Stimulated activated CD4-positive, alpha-beta T cell treated with anti-CD3 and anti-CD28 coated beads, Interleukin-1b, Interleukin-23, amount 100 ng/mL, for 24 hours (primary cell): ENCODE results near the gene TSPAN17.

Experiments used
- DNase-seq, 4 experiments: peaks; one replicate each; pipeline ENCODE4 v3.0.0-alpha.2; 2020; ENCODE audit warnings: low read depth in 4 of 4, low spot score in 1 of 4

The TSPAN17 gene

DNA sequence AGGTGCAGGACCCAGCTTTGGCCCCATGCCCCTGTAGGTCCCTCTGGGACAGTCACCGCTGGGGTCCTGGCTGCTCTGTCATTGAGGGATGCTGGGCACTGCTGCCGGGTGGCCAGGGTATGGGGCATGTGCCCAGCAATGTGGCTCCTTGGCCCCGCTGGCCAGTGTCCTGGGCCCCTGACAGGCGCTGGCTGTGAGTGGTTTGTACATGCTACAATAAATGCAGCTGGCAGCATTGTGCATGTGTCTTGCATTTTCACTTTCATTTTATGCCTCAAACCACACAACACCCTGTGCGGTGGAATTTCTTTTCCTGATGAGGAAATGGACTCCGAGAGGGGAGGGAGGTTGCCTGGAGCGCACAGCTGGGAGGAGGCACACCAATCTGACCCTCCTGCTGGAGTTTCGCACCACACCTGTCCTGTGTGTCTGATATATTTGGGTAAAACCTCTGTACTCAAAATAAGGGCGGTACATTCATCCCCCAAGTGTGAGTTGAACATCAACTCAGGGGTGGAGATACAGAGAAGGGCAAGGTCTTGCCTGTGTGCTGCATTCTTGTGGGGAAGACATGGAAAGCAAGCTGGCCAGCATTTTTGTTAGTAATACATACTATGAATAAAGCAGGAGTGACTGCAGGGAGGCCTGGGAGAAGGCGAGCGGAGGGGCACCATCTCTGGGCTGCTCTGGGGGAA is 11.7 kb downstream of the TSPAN17 start:
- DNase-seq, result no peak

DNA sequence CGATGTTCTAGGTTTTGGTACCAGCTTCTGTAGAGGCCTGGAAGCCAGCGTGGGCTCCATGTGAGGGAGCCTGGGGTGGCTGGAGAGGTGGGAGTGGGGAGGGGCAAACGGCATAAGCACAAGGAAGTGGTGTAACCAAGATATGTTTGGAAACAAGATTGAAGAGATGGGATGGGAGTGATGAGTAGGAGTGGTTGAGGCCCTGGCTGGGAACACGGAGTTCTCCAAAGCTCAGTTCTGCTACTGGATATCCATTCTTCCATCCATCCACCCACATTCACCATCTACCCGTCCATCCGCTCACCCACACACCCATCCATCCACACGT is 12.2 kb downstream of the TSPAN17 start:
- no peak for DNase-seq

DNA sequence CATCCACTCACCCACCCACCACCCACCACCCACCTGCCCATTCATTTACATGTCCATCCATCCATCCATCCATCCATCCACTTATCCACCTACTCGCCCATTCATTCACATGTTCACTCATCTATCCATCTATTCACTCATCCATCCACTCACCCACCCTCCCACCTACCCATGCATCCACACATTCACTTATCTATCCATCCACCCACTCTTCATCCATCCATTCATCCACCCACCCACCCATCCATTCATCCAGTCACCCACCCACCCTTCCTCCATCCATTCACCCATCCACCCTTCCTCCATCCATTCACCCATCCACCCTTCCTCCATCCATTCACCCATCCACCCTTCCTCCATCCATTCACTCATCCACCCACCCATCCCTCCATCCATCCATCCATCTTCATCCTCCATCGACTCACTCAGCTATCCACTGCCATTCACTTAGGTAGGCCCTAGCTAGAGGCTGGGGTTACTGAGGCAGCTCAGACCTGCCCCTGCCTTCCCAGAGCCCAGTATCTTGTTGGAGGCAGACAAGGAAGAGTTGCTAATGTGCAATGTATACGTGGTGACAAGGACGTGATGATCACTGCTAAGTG is 12.7 kb downstream of the TSPAN17 start:
- no peak for DNase-seq

DNA sequence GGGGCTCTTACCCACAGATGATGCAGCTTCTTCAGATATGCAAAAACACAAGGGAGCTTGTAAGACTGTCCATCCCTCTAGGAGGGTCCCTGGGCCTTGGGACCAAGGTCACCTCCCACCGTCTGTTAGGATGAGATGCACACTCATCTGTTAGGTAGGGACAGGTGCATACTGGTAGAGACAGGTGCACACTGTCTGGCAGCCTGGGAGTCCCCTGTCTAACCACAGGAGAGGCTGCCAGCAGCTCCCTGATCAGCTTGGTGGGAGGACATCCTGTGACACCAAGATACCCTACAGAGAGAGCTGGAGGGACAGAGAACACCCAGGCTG is 13.2 kb downstream of the TSPAN17 start:
- DNase-seq, result no peak

DNA sequence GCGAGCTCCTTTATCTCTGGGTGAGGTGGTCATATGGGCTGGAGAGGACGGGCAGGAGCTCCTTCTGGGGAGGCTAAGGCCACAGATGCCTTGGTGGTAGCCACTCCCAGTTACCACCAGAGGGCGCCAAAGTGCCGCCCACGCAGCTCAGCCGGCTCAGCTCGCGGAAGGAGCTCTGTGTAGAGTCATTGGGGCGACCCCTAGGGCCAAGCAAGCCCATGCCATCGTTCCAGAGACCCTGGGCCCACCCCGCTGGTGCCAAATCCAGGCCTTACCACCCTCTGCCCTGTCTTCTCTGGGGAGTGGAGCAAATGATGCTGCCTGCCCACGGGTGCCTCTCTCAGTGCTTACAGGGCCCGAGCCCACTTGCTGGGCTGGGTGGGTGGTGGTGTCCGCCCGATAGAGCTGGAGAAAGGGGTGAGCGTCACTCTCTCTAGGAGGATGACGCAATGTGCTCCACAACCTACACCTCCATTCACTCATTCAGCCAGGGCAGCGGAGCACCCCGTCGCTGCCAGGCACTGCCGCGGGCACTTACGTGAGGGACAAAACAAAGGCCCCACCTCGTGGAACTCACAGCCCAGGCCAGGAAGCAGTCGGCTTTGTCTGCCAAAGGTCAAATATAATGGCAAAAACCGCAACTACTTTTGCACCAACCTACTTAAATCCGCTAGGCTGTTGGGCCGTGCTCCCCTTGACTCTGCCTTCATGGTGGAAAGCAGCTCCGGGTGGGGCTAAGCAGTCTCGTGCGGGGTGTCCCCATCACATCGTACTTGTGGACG is 13.8 kb downstream of the TSPAN17 start:
- peak; percentile 57 to 77 (median 66) for DNase-seq

DNA sequence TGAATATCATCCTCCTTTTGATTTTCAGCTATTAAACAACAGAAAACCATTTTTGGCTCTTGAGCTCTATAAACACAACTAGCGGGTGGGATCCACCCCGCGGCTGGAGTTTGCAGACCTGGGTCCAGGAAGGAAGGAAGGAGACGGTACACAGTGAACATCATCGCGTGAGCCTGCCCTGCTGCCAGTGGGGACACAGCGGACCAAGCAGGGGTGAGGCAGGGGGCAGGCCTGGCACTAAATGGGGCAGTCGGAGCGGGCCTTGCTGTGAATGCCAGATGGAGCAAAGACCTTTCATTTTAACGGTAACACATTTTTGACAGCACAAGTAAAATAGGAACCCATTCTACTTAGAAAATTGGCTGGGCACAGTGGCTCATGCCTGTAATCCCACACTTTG is 14.4 kb downstream of the TSPAN17 start:
- no peak for DNase-seq

DNA sequence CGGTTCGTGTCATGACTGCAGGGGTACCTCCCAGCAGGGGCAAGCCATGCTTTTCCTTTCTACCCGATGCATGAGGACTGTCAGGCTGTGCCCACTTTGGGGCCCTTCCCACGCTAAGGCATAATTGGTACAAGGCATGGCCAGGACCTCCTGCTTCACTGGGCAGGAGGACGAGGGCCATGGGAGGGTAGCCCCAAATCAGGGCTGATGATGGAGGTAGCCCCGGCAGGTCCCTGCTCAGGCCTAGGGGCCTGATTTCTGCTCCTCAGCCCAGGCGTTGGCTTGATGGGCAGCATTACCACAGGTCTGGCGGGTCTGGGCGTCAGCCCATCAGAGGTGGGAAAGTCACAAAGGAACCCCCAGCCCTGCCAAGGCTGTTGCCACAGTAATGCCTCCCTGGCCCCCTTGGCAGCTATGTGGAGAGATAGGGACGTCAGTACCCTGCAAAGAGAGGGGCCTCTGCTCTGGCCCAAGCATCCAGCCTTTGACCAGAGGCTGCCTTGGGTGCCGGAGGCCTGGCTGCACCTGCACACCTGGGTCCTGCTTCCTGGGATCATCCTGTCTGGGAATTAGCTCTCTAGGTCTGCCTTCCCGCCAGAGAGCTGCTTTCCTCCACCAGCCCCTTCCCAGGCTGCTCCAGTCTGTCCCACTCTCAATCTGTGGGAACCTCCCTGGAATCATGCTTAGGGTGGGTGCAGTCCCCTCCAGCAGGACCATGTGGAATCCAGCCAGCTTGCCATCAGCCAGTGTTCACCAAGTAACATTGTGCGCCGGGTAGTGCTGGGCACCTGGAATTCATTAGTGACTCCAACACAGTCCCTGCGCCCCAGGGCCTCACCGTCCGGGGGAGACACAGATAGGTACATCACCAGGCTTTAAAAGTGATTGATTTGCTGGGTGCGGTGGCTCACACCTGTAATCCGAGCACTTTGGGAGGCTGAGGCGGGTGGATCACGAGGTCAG is 15.4 kb downstream of the TSPAN17 start:
- no peak for DNase-seq

DNA sequence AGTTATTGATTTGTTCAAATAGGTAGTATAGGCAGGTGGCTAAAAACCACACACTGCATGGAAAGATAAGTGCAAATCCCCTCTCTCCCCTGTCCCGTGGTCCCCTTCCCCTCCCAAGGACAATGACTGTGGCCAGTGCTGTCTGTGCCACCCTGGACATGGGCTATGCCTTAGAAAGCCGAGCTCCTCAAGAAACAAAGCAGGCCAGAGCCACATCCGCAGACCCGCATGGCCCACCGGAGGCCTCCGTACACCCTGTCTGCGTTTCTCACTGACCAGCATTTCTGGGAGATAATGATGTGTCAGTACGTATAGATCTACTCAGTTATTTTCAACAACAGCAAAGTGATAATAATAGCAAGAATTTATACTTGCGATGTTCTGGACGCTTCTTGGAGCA is 16.3 kb downstream of the TSPAN17 start:
- DNase-seq, result no peak

DNA sequence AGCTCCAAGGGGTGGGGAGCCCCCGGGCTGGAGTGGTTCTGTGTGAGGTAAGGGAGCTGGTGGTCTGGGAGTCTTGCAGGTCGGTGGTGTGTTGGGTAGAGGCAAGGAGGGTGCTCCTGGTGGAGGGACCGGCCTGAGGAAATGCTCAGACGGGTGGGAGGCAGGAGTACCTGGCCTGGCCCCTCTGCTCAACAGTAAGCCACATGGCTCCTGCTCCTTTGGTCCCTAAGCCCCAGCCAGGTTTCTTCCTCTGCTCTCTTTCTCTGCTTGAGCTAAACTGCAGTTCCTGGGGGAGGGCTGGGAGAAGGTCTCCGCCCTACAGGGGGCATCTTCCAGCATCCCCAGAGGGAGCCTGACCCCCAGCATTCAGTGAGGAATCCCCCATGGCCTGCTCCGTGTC is 17.2 kb downstream of the TSPAN17 start:
- no peak for DNase-seq

DNA sequence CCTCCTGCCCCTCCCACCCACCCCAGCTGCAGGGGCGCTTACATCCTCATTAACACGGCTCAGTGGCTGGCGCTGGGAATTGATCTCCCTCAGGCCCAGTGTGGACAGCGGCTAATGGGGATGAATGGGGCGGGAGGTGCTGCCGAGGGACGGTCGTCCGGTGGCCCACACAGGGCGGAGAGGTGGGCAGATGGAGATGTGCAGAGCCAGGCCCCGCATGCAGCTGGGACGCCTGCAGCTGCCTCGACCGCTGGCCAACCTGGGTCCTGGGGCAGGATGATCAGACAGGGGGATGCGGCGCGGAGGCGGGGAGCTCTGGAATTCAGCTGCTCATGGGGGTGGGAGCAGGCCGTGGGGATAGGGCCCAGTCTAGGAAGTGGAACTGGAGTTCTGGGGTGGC is 17.6 kb downstream of the TSPAN17 start:
- DNase-seq, result no peak

DNA sequence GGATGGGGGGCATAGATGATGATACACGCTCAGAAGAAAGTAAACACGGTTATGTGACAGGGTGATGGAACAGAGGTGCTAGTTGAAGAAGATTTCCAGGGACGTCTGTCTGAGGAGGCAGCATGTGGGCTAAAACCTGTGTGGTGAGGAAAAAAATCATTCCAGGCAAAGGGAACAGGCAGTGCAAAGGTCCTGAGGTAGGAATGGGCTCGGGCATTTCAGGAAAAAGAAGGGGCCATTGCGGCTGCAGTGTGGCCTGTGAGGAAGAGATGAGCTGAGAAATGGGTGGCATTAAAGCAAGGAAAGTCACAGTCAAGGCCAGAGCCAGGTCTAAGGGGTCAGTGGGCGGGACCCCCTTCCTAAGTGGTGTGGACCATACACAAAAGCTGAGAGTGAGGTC is 18.2 kb downstream of the TSPAN17 start:
- DNase-seq, result no peak

DNA sequence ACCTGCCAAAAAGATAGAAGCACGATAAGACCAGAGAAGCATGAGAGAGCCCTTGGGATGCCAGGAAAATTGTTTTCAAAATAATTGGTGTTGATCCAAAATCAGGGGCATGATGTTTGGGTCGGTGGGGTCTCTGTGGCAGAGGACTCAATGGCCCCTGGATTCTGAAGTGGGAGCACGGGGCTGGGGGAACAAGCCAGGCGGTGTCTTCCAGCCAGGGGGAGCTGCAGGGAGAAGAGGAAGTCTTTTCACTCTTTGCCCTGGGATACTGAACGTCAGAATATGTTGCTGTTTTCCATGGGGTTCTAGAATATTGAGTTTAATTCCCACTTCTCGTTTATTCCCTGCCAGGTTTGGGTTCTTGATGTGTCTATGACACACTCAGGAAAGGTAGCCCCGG is 20.4 kb downstream of the TSPAN17 start:
- no peak for DNase-seq

DNA sequence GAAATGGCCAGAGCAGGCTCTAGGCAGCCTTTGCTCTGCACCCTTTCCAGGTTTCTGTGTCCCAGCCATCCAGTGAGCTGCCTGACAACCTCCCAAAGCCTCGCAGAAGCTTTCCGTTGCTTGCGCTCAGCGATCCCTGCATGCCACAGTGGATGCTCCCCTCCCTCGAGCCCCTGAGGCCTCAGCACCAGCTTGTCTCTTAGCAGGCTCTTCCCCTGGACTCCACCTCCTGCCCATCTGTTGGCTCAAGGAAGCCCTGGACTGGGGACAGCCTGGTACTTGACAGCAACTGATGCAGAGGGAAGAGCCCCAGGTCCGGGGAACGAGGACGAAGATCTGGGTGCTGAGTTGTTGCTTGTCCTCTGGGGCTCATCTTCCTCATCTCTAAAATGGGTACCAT is 23.2 kb downstream of the TSPAN17 start:
- DNase-seq, result no peak

DNA sequence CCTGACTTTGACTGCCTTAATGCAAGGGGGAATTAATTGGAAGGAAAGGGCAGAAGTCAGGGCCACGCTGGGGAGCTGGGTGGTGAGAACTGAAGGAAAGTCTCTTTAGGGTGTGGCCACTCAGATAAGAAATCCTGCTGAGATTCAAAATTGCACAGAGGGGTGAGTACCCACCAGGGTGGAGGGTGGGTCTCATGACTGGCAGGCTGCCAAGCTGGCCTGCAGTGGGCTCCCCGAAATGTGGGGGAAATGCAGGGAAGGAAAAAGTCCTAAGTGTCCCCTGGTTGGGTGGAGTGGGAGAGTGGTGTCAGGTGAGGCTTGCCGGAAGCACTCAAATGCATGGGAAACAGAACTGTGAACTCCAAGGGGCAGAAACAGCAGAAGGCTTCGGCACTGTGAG is 24.1 kb downstream of the TSPAN17 start:
- no peak for DNase-seq

DNA sequence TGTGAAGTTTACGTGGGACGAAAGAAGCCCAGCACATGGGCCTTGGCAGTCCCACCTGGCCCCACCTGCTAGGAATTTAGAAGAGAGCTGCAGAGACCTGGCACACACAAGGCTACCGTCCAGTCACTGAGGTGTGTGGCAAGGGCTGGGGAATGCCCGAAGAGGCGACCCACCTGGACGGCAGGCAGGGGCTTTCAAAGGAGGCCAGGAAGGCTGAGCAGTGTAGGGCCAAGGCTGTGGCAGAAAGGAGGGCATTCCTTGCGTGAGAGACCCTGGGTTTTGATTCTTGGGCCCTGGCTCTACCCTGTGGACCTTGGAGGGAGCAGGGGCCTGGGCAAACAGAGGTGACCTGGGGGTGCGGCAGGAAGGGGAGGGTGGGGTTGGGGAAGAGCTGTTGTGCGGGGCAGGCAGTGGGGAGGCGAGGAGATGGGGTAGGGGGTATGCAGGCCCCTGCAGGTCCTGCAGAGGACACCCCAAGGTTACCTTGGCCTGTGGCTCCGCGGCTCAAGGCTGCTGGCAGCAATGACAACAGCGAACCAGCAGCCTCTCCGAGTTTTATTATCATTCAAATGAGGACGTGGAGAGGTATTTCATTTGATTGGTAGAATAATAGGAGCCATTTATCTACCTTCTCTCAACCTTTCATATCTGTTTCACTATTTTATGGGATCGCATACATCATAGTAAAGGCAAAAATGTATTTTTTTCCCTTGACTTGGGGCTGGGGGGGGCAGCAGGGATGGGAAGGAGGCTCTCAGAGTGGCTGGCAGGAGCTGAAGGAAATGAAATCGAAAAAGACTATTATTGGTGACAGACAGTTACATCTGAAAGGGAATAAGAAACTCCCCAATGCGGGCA is 24.8 kb downstream of the TSPAN17 start:
- no peak for DNase-seq

DNA sequence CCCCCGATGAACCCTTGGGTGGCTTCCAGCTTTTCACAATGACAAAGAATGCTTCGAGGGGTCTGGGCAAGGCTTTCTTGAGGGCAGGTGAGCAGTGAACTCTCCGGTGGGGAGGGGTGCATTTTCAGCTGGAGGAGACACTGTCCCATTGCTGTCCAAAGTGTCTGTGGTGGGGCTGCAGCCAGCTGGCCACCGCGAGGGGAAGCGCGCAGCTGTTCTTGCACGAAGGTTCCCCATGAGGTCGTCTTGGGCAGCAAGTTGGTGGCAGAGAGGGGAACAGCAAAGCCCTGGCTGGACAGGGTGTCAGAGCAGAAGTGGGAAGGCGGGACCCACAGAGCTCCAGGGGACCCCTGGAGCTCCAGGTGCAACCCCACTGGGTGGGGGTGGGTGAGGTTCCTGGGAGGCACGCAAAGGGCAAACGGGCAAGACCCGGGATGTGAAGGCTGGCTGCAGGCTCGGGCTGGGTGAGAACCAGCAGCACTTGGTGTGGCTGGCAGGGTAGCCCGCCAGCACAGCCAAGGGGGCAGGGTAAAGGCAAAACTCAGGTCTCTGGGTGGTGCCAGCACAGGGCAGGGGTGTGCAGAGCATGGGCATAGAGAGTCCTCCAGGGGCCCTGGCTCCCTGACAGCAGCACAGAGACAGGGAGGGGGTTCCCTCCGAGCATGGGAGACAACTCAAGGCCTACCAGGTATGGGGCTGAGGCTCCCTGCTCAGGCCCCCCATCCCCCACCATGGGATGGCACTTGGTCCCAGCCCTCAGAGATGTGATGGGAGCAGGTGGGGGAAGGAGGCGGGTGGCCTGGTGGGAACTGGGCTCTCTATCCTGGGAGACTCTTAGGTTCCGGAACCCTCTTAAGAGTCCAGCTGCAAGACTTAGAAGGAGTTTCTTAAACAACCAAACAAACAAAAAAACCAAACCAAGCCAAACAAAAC is 26.6 kb downstream of the TSPAN17 start:
- DNase-seq, result no peak

DNA sequence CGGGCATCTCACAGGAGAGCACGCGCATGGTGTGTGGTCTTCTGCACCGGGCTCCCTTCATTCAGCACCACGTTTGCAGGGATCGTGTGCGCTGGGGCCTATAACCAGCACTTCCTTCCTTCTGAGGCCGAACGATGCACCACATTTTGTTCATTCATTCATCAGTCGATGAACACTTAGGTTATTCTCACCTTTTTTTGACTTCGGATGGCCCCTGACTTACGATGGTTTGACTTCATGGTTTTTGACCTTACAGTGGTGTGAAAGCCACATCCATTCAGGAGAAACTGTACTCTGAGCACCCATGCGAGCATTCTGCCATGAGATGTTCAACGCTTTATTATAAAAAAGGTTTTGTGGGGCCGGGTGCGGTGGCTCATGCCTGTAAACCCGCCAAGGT is 27.5 kb downstream of the TSPAN17 start:
- no peak for DNase-seq

DNA sequence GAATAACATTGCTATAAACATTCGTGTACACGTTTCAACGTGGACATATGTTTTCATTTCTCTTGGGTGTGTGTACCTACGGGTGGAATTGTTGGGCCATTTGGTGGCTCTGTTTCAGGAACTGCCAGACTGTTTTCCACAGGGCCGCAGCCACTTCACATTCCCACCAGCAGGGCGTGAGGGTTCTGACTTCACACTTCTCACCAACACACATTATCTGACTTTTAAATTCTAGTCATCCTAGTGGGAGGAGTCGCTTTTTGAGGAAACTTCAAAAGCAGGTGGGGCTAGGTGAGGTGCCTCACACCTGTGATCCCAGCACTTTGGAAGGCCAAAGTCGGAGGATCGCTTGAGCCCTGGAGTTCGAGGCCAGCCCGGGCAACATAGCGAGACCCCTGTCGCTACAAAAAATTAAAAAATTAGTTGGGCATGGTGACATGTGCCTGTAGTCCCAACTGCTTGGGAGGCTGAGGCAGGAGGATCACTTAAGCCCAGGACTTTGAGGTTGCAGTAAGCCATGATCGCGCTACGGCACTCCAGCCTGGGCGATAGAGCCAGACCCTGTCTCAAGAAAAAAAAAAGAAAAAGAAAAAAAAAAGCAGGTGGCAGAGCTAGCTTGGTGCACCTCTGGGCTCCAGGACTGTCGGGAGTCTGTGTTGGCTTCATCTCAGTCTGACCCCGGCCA is 28.5 kb downstream of the TSPAN17 start:
- DNase-seq, result no peak

DNA sequence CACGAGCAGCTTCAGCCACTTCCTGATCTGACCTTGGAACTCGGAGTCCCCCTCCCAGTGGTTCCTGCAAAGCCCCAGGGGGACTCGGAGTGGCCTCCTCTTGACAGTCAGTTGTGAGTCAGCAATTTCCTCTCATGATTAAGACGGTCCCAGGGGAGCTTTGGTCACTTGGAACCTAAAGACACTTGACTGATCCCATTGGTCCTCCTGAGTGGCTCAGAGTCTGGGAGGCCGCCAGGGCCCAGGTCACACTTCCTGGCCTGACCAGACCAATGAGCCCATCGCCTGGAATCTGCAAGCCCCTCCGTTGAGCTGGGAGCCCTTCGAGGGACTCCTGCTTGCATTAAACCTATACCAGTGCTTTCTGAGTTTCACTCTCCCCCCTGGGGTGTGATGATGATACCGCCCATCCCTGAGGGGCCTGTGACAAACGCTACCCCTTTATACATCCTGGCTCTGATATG is 29.1 kb downstream of the TSPAN17 start:
- no peak for DNase-seq
